CD4-positive, alpha-beta T cell treated with Interleukin-12 subunit alpha and Interleukin-12 subunit beta, for 1 hour (primary cell): ENCODE measurements around the gene WNT2B.
A peak's percentile ranks its signal among the peaks of the same experiment; 100 is the strongest.
"Not testable (repeated sequence)": the region's sequence is repeated elsewhere in the genome, so short reads cannot be mapped to it uniquely, and the experiment has no call there.

ENCODE experiments used
- DNase-seq: peaks from one replicate; pipeline ENCODE4 v3.0.0-alpha.2; 2020

WNT2B gene

GRCh38 chr1:112508278-112509004 lies at the start of gene WNT2B:
TSS of gene WNT2B (plus strand) at chr1:112508965. CDS start at chr1:112509263, 298 bp downstream.
- DNase-seq, result peak; percentile 52

GRCh38 chr1:112460615-112461014 lies 48.1 kb upstream of the WNT2B start:
- DNase-seq, result no peak

DNA sequence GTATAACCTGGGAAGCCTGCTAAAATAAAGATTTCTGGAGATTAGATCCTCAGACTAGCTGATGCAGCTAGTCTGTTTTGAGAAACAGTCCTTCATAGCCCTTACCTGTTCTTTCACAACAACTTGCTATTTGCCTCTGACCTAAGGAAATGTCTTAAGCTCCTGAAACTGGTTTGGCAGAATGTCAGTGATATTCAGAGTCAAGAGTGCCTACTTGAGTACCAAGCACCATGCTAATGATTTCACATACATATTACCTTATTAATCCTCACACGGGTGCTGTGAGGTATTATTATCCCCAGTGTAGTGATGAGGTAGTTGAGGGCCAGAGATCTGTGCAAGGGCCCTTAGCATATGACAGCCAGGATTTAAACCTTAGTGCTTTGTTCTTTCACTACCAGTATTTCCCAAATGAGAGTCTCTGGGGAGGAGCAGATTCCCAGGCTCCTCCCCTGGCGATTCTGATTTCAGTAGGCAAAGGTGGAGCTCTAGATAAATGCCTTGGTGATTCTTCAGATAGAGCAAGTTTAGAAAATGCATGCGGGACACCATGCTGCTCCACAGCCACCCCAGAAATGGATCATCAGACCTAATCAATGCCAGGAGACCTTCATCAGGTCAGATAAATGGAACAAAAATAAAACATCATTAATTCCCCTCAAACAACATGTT lies 47.4 kb upstream of the WNT2B start:
- DNase-seq, result no peak

GRCh38 chr1:112462953-112463279 lies 45.8 kb upstream of the WNT2B start:
- DNase-seq, result no peak

GRCh38 chr1:112464501-112464900 lies 44.3 kb upstream of the WNT2B start:
- DNase-seq, result no peak

- no peak for DNase-seq
Measured at GRCh38 chr1:112465122-112465521, 43.6 kb upstream of the WNT2B start.

- DNase-seq, result peak; percentile 86
Measured at GRCh38 chr1:112466078-112466660, 42.6 kb upstream of the WNT2B start.

GRCh38 chr1:112470324-112470723 lies 38.4 kb upstream of the WNT2B start:
- not testable (repeated sequence) for DNase-seq

DNA sequence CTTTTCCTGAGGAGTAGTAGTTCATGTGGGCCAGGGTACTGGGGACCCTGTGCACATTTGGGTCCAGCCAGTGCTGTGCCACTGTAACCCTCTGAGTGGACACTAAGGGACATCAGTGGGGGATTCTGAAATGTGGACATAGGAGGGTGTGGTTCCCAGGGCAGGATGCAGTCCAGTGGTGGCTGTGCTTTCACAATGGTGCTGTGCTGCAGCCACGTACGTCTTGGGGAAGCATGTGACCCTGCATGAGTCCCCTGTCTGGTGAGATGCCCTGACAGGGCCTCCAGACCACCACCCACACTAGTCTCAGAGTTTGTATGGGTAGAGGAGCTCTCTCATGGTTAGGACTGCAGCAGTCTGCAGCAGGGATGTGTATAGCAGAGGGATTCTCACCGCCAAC lies 37.8 kb upstream of the WNT2B start:
- DNase-seq, result no peak

DNA sequence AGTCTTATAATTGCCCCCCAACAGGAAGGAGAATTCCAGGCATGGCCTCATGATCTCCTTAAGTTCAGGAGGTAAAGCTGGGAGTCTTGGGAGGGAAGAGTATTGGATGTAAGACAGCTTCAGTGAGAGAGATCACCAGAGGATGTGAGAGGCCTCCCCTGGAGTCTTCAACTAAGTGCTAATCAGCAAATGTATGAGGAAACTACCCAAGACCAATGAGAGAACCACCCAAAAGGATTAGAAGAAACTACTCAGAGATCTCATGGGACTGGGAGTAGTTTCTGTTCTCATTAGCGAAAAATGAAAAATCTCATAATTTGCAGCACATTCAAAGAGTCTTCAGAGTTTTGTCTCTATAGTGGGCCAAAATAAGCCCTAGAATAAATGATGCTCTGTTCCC lies 36.6 kb upstream of the WNT2B start:
- DNase-seq, result no peak

- DNase-seq, result no peak
Measured at GRCh38 chr1:112477550-112477949, 31.2 kb upstream of the WNT2B start.

GRCh38 chr1:112478314-112478713 lies 30.5 kb upstream of the WNT2B start:
- no peak for DNase-seq

DNA sequence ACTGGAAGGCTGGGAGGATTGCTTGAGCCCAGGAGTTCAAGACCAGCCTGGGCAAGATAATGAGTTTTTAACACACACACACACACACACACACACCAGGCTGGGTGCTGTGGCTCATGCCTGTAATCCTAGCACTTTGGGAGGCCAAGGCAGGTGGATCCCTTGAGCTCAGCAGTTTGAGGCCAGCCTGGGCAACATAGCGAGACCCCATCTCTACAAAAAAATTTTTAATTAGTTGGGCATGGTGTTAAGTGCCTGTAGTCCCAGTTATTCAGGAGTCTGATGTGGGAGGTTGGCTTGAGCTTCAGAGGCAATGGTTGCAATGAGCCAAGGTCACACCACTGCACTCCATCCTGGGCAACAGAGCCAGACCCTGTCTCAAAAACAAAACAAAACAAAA lies 22.7 kb upstream of the WNT2B start:
- DNase-seq, result not testable (repeated sequence)

DNA sequence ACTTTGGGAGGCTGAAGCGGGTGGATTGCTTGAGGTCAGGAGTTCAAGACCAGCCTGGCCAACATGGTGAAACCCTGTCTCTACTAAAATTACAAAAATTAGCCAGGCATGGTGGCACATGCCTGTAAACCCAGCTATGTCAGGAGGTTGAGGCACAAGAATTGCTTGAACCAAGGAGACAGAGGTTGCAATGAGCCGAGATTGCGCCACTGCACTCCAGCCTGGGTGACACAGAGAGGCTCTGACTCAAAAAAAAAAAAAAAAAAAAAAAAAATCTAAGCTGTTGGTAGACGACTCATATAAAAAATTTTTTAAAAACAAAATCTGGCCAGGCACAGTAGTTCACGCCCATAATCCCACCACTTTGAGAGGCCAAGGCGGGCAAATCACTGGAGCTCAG lies 21.1 kb upstream of the WNT2B start:
- DNase-seq, result not testable (repeated sequence)

- no peak for DNase-seq
Measured at GRCh38 chr1:112488141-112488540, 20.6 kb upstream of the WNT2B start.

GRCh38 chr1:112492076-112492475 lies 16.7 kb upstream of the WNT2B start:
- no peak for DNase-seq

DNA sequence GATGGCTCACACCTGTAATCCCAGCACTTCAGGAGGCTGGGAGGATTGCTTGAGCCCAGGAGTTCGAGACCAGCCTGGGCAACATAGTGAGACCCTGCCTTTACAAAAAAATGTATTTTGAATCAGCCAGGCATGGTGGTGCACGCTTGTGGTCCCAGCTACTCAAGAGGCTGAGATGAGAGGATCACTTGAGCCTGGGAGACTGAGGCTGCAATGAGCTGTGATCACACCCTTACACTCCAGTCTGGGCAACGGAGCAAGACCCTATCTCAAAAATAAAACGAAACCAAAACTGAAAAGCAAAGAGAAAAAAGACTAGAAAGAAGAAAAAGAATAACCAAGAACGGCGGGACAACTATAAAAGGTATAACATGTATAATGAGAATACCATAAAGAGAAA lies 15.4 kb upstream of the WNT2B start:
- no peak for DNase-seq

GRCh38 chr1:112496290-112496689 lies 12.5 kb upstream of the WNT2B start:
- no peak for DNase-seq

GRCh38 chr1:112501810-112502641 lies 6.7 kb upstream of the WNT2B start:
- DNase-seq, result peak; percentile 56

GRCh38 chr1:112502826-112503225 lies 5.9 kb upstream of the WNT2B start:
- DNase-seq, result no peak

- DNase-seq, result no peak
Measured at GRCh38 chr1:112504001-112504660, 4.6 kb upstream of the WNT2B start.

- no peak for DNase-seq
Measured at GRCh38 chr1:112504661-112505399, 3.9 kb upstream of the WNT2B start.
